Ascending aorta (tissue), 2 donors: ENCODE data around the gene SELPLG. TPM values are rescaled to one million over a fixed set of nuclear protein-coding genes. Genes with fewer than 3 reads are reported as not detected.
A peak's percentile ranks its signal among the peaks of the same experiment; 100 is the strongest.
"Not testable (repeated sequence)": the region's sequence is repeated elsewhere in the genome, so short reads cannot be mapped to it uniquely, and the experiment has no call there.

Experiments used
- DNase-seq, 2 donors: peaks; one replicate each; pipeline ENCODE4 v3.0.0-alpha.2; 2019; ENCODE audit warnings: low spot score in 2 of 2
- H3K27ac ChIP-seq, 2 donors: fragments of 200-600 bp; sonication (generic); one replicate each; pipeline ENCODE4 v1.5.1; 2016 to 2017; ENCODE audit warnings: mild to moderate bottlenecking in 1 of 2
- H3K27me3 ChIP-seq: fragments of 200-600 bp; sonication (generic); one replicate; pipeline ENCODE4 v1.5.1; 2017
- H3K36me3 ChIP-seq, 2 donors: fragments of 200-600 bp; sonication (generic); one replicate each; pipeline ENCODE4 v1.5.1; 2016
- H3K4me1 ChIP-seq, 2 donors: fragments of 200-600 bp; sonication (generic); one replicate each; pipeline ENCODE4 v1.5.1; 2016 to 2017; ENCODE audit warnings: mild to moderate bottlenecking in 1 of 2
- H3K4me3 ChIP-seq, 2 donors: fragments of 200-600 bp; sonication (generic); one replicate each; pipeline ENCODE4 v1.5.1; 2016 to 2017; ENCODE audit warnings: mild to moderate bottlenecking in 1 of 2
- H3K9me3 ChIP-seq, 2 donors: fragments of 200-600 bp; sonication (generic); one replicate each; pipeline ENCODE4 v1.5.1; 2016
- intact Hi-C: fragments of 100-400 bp; cut with DNase I; formaldehyde crosslinking; loops from one replicate; pipeline ENCODE4 v1.15.1; 2023
- total RNA-seq: library from RNA; depleted of rRNA; stranded (reverse); fragments of >200 nt; gene quantifications from one replicate; pipeline ENCODE4 v1.1.0, GENCODE V29; 2016
- TF ChIP-seq, protein P1 (sequence below), 3 experiments: fragments of 200-600 bp in 2 of 3; fragments of 450-650 bp in 1 of 3; sonication (generic) in 2 of 3; IDR thresholded peaks; one replicate each; pipeline ENCODE4 v1.5.1; 2016 to 2019; ENCODE audit warnings: antibody characterized with exemption in 3 of 3, mild to moderate bottlenecking in 1 of 3, moderate library complexity in 1 of 3

SELPLG gene
- total RNA-seq, 1 donor from 2014 or later = 2.6 TPM

DNA sequence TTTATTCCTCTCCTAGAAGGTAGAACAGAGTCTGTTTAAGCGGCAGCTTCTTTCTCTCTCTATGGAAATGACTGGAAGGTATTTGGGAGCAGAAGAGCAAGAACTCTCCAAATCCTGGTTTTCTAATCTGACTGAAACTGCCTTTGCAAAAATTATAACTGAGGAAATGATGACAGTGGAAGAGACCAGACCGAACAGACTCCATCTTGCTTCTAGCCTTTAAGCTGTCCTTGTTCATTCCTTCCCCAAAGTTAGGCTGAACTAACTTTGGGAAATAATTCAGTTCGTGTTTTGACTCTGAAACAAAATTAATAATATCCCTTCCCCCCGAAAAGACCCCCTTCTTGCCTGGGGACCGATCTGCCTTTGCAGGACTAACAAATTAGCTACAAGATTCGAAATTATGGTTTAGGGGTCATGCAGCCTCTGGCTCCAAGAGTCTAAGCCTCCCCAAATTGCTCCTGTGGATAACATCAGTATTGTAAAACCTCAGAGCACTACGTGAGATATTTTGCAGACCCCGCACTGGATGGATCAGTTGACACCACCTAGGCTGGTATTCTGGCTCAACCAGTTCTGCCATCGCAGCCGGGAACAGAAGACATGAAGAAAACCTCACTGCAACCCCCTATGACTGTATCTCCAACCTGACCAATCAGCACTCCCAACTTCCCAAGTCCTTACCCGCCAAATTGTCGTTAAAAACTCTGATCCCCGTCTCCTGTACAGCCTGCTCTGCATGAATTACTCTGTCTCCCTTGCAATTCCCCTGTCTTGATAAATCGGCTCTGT, 14.1 kb downstream of the SELPLG start:
- no peaks in the 10 kb centered on the region for H3K27me3 ChIP-seq
- intact Hi-C loops = loop anchor here (5.0 kb wide), 2 partner anchors 183 to 333 kb away; no protein-coding TSS in a partner anchor
- no peak for DNase-seq

DNA sequence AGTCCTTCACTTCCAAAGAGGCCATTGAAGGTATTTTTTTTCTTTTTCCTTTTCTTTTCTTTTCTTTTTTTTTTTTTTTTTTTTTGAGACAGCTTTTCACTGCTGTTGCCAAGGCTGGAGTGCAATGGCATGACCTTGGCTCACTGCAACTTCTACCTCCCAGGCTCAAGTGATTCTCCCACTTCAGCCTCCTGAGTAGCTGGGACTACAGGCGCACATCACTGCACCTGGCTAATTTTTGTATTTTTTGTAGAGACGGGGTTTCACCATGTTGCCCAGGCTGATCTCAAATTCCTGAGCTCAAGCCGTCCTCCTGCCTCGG, 14.8 kb downstream of the SELPLG start:
- H3K36me3 ChIP-seq, H3K27ac ChIP-seq, DNase-seq, H3K27me3 ChIP-seq, H3K4me1 ChIP-seq, H3K9me3 ChIP-seq, H3K4me3 ChIP-seq: not testable (repeated sequence)
- intact Hi-C loops = loop anchor here (1.0 to 5.0 kb wide), 3 partner anchors 55 to 333 kb away; no protein-coding TSS in a partner anchor

More for the DNA sequence above, 14.1 kb downstream of the SELPLG start:
- Histone ChIP-seq H3K36me3 (no peaks in the 10 kb centered on the region), H3K9me3 (peaks cover 0 to 3% of the 10 kb centered on the region in 2 donors), H3K4me3 (no peak overlapping the region), H3K27ac (no peak overlapping the region), H3K4me1 (no peaks in the 10 kb centered on the region)
- TF ChIP-seq, protein P1, sequence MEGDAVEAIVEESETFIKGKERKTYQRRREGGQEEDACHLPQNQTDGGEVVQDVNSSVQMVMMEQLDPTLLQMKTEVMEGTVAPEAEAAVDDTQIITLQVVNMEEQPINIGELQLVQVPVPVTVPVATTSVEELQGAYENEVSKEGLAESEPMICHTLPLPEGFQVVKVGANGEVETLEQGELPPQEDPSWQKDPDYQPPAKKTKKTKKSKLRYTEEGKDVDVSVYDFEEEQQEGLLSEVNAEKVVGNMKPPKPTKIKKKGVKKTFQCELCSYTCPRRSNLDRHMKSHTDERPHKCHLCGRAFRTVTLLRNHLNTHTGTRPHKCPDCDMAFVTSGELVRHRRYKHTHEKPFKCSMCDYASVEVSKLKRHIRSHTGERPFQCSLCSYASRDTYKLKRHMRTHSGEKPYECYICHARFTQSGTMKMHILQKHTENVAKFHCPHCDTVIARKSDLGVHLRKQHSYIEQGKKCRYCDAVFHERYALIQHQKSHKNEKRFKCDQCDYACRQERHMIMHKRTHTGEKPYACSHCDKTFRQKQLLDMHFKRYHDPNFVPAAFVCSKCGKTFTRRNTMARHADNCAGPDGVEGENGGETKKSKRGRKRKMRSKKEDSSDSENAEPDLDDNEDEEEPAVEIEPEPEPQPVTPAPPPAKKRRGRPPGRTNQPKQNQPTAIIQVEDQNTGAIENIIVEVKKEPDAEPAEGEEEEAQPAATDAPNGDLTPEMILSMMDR (IDR thresholded peaks at IDR 0.05) = no peak

DNA sequence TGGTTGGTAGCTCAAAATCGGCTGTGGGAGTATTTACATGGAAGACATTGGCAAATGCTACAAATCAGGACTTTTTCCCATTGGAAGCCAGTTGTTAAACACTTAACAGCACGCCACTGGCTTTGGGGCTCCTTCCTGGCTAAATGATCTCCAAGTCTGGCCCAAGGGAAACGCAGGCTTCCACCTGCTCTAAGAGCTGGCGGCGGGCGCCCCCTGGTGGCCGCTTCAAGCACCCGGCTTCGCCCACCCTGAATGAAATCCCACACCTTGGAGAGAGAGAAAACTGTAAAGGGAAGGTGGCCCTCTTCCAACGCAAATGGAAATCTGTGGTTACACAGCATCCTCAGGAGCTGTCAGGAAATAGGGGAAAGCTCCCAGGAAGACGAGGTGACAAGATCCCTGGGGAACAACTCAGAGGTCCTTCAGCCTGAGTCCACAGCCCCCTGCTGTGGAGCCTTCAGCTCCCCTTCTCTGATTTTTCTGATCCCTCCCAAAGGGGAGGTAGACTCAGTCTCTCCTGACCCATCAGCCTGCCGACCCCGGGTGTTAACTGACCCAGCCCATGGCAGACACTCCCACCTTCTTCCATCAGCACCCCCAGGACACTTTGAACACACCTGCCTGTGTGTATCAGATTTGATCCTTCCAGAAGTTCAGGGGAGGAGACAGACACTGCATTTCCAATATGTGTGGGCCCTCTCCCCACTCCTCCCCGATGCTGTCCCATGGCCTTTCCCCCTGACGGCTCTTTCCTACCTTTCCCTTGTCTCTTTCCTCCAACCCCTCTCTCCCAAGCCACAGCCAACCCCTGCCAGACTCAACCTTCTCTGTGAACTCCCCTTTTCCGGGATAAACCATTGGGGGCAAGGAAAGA, 15.4 kb downstream of the SELPLG start:
- peak in 1 of 2 donors; percentile 87 for DNase-seq
- no peaks in the 10 kb centered on the region for H3K36me3 ChIP-seq
- TF ChIP-seq, protein P1 (IDR thresholded peaks at IDR 0.05) = peak; percentile 89 to 99 (median 96)
- no peaks in the 10 kb centered on the region for H3K27me3 ChIP-seq
- H3K4me1 ChIP-seq = no peaks in the 10 kb centered on the region
- H3K4me3 ChIP-seq = no peak overlapping the region
- H3K9me3 ChIP-seq = peaks cover 0 to 3% of the 10 kb centered on the region in 2 donors
- intact Hi-C loops = loop anchor here (1.0 to 5.0 kb wide), 3 partner anchors 54 to 334 kb away; no protein-coding TSS in a partner anchor
- no peak overlapping the region for H3K27ac ChIP-seq

DNA sequence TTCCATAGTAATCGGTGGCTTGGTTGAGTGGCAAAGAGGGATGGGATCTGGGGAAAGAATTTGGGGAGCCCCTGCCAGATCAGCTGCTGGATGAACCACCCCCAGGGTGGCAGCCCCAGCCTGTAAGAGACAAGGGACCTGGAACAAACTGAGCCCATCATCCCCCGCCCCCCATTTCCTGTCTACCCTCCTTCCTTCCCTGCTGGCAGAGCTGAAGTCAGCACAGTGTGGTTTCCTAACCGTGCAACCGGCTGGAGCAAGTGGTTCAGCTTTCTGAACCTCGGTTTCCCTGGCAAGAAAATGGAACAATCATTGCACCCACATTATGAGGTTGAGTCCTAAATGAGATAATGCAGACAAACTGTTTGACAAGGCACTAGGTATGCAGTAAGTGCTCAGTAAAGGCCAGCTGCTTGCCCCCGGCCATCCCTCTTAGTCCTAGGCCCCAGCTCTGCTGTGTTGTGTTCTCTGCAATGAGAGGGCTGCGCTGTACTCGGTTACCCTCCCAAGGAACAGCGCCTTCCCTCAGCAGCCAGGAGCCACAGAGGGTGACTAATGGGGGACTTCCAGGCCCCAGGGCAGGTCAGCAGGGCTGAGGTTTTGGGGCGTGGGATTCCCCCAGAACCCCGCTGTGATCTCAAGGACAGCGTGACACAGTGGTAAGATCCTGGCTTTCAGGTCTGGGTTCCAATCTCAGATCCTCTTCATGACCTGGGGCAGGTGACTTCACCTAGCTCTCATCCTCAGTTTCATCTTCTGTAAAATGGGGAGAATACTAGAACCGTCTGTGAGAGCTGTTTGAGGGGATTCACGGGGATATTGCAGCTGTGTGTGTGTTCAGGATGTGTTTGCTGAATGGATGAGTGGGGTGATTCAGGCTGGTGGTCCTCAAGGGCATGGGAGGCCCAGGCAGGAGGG, 16.5 kb downstream of the SELPLG start:
- Histone ChIP-seq H3K4me3 (no peak overlapping the region), H3K4me1 (no peaks in the 10 kb centered on the region), H3K27me3 (no peaks in the 10 kb centered on the region), H3K36me3 (no peaks in the 10 kb centered on the region), H3K27ac (peak overlapping the region in 1 of 2 donors; percentile 5), H3K9me3 (peaks cover 0 to 3% of the 10 kb centered on the region in 2 donors)
- DNase-seq = no peak
- intact Hi-C loops = loop anchor here (5.0 kb wide), 2 partner anchors 185 to 335 kb away; no protein-coding TSS in a partner anchor
- TF ChIP-seq, protein P1 (IDR thresholded peaks at IDR 0.05) = no peak

DNA sequence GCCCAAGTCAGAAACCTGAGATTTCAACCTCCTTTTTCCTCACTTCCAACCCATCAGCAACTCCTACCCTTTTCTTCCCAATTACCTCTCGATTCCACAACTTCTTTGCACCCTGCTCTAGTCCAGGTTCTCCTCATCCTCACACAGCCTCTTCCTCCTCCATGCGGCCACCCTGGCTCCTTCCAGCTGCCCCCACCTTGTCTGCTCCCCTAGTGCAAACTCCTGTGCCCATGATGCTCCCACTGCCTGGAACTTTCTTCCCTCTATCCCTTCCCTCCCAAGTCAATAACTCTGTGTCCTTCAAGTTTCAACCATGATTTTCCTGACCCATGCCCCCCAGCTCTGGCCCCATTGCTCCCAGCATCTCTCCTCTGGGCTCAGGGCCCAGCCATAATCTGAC, 17.3 kb downstream of the SELPLG start:
- no peak for DNase-seq
- no peaks in the 10 kb centered on the region for H3K36me3 ChIP-seq
- no peak overlapping the region for H3K4me3 ChIP-seq
- intact Hi-C loops = loop anchor here (5.0 kb wide), 2 partner anchors 186 to 336 kb away; no protein-coding TSS in a partner anchor
- H3K27ac ChIP-seq = no peak overlapping the region
- H3K27me3 ChIP-seq = no peaks in the 10 kb centered on the region
- H3K9me3 ChIP-seq = peaks cover 0 to 3% of the 10 kb centered on the region in 2 donors
- H3K4me1 ChIP-seq = no peaks in the 10 kb centered on the region
- TF ChIP-seq, protein P1 (IDR thresholded peaks at IDR 0.05) = no peak
